Right renal cortex interstitium (tissue), 3 donors: ENCODE results near the gene PEAR1. TPM values are rescaled to one million over a fixed set of nuclear protein-coding genes. Genes with fewer than 3 reads are reported as not detected.

Experiments used
- DNase-seq, 3 donors: peaks; one replicate each; pipeline ENCODE4 v3.0.0-alpha.2; 2013; ENCODE audit warnings: low read depth in 3 of 3, low spot score in 2 of 3
- polyA plus RNA-seq, 3 donors: library from polyadenylated mRNA; unstranded; fragments of 120-200 nt; gene quantifications; one replicate each; pipeline ENCODE4 v1.2.1, GENCODE V29; 2013; ENCODE audit not compliant: insufficient read length in 3 of 3

Gene PEAR1
- polyA plus RNA-seq = 10 to 100 TPM; 16.7 to 19.2 (median 17.7) TPM

- DNase-seq = peak in 1 of 3 donors; percentile 62
Observed at GRCh38 chr1:156893048-156893953, at the start of gene PEAR1. PEAR1 (plus strand) TSS chr1:156893718; CDS start chr1:156903927, 10,209 bp downstream.

DNA sequence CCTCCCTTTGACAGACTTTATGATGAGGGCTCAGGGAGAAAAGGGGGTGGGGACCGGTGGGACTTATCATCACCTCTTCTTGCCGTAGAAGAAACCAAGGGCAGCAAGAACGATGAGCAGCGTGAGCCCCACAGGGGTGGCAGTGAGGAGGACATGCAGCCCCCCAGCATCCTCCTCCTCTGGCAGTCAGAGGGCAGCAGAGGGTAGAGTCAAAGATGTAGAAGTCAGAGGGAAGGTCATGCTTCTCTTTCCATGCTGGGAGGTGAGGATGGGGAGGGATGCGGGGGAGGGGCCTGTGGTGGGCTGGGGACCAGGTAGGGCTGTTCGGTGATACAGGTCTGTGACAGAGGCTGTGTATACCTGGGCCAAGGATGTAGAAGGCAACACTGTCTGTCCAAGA, 49.4 kb upstream of the PEAR1 start:
- no peak for DNase-seq

DNA sequence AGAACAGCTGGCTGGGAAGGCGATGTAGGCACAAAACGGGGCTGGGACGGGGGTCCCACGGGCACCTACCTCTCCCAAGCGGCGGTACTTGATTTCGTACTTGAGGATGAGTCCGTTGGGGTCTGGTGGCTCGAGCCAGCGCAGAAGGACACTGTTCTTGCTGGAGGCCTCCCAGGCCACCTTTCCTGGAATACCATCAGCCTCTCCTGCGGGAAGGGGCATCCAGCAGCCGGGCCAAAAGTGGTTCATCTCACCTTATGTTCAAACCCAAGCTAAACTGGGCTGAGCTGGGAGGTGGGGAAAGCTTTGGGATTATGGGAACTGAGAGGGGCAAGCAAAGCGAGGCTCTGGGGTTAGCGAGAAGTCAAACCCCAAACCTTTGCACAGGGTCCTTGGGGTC, 48.9 kb upstream of the PEAR1 start:
- no peak for DNase-seq

DNA sequence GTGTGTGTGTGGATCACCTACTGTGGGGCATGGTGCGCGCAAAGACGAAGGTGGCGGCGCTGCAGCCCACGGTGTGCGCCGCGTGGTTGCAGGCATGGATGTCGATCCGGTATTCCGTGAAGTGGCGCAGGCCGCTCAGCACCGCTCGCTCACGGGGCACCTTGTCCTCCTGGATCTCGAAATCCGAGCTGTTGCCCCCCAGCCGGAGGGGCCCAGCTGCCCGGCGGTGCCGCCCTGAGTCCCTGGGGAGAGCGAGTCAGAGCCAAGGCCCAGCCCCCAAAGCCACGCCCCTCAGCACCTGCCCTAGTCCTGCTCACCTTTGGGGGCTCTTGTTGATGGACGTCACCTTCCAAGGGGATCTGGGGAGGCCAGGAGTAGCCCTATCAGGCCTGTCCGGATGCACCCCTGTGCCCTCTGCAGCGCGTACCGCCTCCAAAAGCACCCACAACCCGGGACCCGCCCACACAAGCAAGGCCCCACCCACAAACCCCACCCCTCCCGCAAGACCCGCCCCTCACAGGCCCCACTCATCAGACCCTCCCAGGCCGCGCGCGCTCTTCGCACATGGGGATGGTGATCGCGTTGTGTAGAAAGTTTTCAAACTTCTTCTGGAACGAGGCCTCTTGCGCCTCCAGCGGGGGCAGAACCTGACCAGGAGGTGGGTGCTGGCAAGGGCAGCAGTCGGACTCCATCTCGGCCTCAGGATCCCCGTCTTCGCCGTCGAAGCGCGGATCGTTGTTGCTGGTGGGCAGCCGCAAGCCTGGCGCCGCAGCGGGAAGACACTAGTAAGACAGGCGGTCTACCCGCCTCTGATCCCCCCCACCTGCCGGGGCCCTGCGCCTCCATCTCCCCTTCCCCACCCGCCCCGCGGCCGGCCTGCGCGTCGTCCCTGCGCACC, 48.2 kb upstream of the PEAR1 start:
- DNase-seq = no peak

- DNase-seq = no peak
Observed at GRCh38 chr1:156845953-156846545, 47.5 kb upstream of the PEAR1 start.

- DNase-seq = no peak
Observed at GRCh38 chr1:156846643-156847042, 46.9 kb upstream of the PEAR1 start.

DNA sequence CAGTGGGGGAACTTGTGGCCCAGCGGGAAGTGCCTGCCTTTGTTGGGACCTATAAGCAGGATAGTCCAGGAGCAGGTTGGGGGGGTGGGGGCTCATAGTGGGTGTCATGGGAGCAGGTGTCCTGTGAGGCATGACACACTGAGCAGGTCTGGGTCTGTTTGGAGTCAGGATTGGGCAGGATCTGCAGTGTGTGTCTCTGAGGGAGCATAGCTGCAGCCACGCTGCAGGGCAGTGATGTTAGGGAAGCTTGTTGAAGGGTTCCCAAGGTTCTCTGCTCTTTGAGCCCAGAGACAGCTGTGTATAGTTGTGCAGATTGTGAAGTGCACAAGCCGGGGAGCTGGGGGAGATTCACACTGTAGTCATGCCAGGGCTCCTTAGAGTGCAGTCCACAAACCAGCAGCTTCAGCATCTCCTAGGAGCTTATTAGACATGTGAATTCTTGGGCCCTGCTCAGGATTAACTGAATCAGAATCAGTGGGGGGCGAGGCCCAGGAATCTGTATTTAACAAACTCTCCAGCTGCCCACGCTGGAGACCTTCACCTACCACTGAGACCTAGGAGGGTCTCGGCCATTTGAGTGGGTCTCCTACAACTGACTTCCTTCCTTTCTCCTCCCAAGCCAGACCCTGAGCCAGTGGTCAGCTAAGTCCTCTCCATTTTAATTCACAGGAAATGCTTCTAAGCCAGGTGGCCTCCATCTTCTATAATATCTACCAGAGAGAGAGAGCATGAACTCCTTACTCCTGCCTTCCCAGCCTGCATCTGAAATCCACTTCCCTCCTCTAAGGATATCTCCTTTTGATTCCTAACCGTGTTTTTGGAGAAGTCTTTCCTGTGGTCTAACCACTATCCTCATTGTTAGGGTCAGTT, 45.7 kb upstream of the PEAR1 start:
- DNase-seq = no peak

- DNase-seq = no peak
Observed at GRCh38 chr1:156848461-156849150, 44.9 kb upstream of the PEAR1 start.

DNA sequence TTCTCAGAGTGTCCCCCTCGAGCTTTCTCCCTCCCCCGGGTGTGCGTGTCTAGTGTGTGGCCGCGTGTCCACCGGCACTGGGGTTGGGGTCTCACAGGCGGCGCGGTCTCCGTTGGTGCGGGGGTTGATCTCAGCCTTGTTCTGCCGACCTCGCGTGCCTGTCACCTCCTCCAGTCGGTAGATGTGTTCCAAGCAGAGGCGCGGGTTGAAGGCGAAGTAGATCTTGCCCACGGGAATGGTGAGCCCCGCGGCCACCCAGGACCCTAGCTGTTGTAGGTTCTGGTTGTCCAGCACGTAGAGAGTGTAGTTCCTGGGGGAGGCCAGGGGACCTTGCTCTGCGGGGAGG, 44.4 kb upstream of the PEAR1 start:
- no peak for DNase-seq

GRCh38 chr1:156851779-156852417, 41.6 kb upstream of the PEAR1 start:
- no peak for DNase-seq

- peak in 1 of 3 donors; percentile 60 for DNase-seq
Observed at GRCh38 chr1:156852418-156852874, 41.1 kb upstream of the PEAR1 start.

DNA sequence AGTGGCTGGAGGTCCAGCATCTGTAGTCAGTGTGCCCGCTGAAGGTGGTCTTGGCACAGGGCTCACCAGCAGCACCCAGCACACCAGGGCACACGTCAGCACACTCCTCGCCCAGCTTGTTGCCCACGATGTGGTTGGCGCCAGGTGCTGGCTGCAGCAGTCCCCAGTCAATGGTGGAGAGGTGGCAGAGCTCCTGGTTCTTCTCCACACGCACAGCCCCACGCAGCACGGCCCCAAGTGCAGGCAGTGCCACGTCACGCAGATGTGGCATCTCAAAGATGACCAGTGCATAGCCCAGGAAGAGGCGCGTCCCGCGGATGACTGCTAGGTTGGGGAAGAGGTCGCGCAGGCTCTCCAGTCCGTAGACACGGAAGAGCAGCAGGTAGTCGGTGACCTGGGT, 39.8 kb upstream of the PEAR1 start:
- no peak for DNase-seq

DNA sequence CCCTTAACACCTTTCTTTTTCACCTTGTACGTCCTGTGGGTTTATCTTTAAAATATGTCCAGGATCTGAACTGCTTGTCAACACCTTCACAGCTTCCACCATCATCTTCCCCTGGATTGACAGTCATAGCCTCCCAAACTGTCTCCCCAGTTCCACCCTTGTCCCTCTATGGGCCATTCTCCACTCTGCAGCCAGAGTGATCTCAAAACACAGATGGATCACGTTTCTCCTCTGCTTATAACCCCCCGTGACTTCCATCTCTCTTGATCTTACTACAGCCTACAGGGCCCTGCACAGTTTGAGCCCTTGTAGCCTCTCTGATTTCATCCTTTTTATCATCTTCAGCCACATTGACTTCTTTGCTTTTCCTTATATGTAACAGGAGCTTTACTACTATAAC, 38.9 kb upstream of the PEAR1 start:
- DNase-seq = no peak

DNA sequence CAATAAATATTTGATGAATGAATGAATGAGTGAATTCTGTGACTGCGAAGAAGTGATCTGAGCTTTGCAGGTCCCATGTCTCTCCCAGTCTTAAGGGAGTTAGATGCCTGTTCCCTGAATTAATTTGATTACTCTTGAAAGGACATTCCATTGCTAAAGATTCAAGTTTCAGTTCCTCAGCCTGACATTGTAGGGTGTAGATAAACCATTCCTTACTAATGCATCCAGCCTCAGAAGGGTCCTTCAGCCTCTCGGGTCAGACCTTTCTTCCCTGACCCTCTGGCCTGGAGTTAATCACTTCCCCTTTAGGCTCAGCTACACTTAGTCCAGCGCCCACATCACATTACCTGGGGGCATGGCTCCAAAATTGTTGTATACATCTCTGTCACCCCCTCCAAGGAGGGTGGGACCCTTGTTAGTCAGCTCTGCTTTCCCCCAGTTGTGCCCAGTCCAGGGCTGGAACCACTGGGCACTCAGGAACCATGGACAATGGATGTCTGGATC, 37.2 kb upstream of the PEAR1 start:
- DNase-seq = no peak

DNA sequence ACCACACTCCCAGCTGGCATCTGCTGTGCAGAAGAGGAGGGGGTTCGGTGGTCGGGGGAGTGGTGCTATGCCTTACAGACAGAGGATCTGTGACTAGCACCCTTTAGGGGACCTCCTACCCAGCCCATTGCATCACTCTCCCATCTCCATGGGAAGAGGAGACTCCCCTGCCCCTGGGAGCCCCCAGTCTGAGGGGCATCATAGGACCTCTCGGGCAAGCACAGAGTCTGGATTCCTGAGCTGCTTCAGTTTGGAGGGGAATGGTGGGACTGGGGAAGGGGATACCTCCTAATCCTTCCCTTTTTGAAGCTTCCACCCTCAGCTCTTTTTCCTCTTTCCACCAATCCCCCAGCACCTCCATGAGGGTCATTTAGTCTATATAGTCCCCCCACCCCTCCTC, 36.0 kb upstream of the PEAR1 start:
- no peak for DNase-seq

- no peak for DNase-seq
Observed at GRCh38 chr1:156858555-156858956, 35.0 kb upstream of the PEAR1 start.

DNA sequence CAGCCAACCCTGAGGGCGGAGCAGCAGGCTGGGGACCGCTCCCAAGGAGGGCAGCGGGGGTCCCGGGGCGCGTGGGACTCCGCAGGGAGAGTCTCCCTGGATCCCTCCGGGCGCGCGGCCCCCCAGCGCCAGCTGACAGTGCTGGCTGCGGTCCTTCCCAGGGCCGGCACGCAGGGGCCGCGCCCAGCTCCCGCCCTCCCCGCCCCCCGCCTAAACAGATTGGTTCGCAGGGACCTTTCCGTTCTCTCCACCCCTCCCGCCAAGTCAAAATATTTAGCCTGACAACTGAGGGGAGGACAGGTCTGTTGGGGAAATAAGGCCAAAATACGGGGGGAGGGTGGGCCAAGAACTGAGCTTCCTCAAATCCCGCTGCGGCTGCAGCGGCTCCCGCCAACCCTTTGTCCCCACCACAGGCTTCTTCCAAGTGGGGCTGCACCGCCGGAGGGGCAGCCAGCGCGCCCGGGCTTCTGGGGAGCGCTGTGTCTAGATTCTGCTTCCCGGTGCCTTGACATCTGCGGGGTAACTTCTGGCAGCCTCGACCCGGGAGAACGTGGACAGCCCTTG, 34.5 kb upstream of the PEAR1 start, which contains the start of gene INSRR:
Gene INSRR, minus strand, starts transcription at position 159 of the 564 bp plus-strand sequence. CDS start 496 bp downstream, outside the sequence.
- no peak for DNase-seq

- DNase-seq = no peak
Observed at GRCh38 chr1:156859523-156860112, 33.9 kb upstream of the PEAR1 start.
